PC-3 (cell line): Measurements from ENCODE around the gene C5orf58. TPM values are rescaled to one million over a fixed set of nuclear protein-coding genes. Genes with fewer than 3 reads are reported as not detected.

ENCODE experiments used
- ATAC-seq: fragments of 200-7000 bp; cut with Tn5 transposase; 2 replicates; pipeline ENCODE4 v1.9.1; 2020; ENCODE audit warnings: mild to moderate bottlenecking, moderate library complexity
- BruUV-seq: library from RNA; stranded (reverse); fragments of 400-500 nt; replicated peaks from 2 replicates; lab custom pipeline; 2021; lab: Mats Ljungman, UMichigan
- CTCF ChIA-PET: fragments of 300-600 bp; sonication (Branson Sonifier 250); formaldehyde crosslinking; loops from one replicate; lab custom pipeline; 2022; ENCODE audit warnings: antibody characterized with exemption; lab: Charles Lee
- POLR2A ChIA-PET: fragments of 300-600 bp; sonication (Branson Sonifier 250); formaldehyde crosslinking; loops from one replicate; lab custom pipeline; 2022; ENCODE audit warnings: antibody characterized with exemption; ENCODE audit not compliant: unreplicated experiment; lab: Charles Lee
- DNase-seq: peaks from one replicate; pipeline ENCODE4 v3.0.0-alpha.2; 2015
- H2AFZ ChIP-seq: fragments of 300-600 bp; sonication (generic); 2 replicates; pipeline ENCODE4 v1.6.0; 2016; ENCODE audit warnings: antibody characterized with exemption, low read length
- H3F3A ChIP-seq: fragments of 300-600 bp; sonication (generic); one replicate; pipeline ENCODE4 v1.6.0; 2017; ENCODE audit warnings: antibody characterized with exemption, low read length, control low read depth, mild to moderate bottlenecking; ENCODE audit not compliant: unreplicated experiment
- H3K27ac ChIP-seq: fragments of 300-600 bp; sonication (generic); 2 replicates; pipeline ENCODE4 v1.5.1; 2016; ENCODE audit warnings: mild to moderate bottlenecking, low read length
- H3K27me3 ChIP-seq: fragments of 300-600 bp; sonication (generic); 2 replicates; pipeline ENCODE4 v1.6.1; 2016; ENCODE audit warnings: low read length, mixed read lengths
- H3K36me3 ChIP-seq: fragments of 300-600 bp; sonication (generic); 2 replicates; pipeline ENCODE4 v1.6.1; 2016; ENCODE audit warnings: low read depth, mixed run types, low read length, mixed read lengths
- H3K4me1 ChIP-seq: fragments of 300-600 bp; sonication (generic); 2 replicates; pipeline ENCODE4 v1.5.1; 2016; ENCODE audit warnings: low read length; ENCODE audit not compliant: insufficient read depth
- H3K4me2 ChIP-seq: fragments of 300-600 bp; sonication (generic); 2 replicates; pipeline ENCODE4 v1.6.0; 2016; ENCODE audit warnings: low read length
- H3K4me3 ChIP-seq: fragments of 300-600 bp; sonication (generic); 2 replicates; pipeline ENCODE4 v1.5.1; 2016; ENCODE audit warnings: mild to moderate bottlenecking, low read length, mixed read lengths
- H3K79me2 ChIP-seq: fragments of 300-600 bp; sonication (generic); 2 replicates; pipeline ENCODE4 v1.6.1; 2017; ENCODE audit warnings: low read length, mixed read lengths
- H3K9ac ChIP-seq: fragments of 300-600 bp; sonication (generic); 2 replicates; pipeline ENCODE4 v1.6.0; 2016; ENCODE audit warnings: mild to moderate bottlenecking, low read length
- H3K9me2 ChIP-seq: fragments of 300-600 bp; sonication (generic); replicated peaks from 2 replicates; pipeline ENCODE4 v1.6.1; 2016; ENCODE audit warnings: mixed run types, low read length, mixed read lengths
- H3K9me3 ChIP-seq: fragments of 300-600 bp; sonication (generic); 2 replicates; pipeline ENCODE4 v1.6.1; 2016; ENCODE audit warnings: low read length, mixed read lengths
- H4K20me1 ChIP-seq: fragments of 300-600 bp; sonication (generic); 2 replicates; pipeline ENCODE4 v1.6.1; 2016; ENCODE audit warnings: low read length, mixed read lengths
- CTCF ChIP-seq: fragments of 300-600 bp; sonication (generic); conservative IDR thresholded peaks from 2 replicates; pipeline ENCODE4 v1.5.1; 2017; ENCODE audit warnings: antibody characterized with exemption, low read depth, mild to moderate bottlenecking, low read length
- EZH2 ChIP-seq: fragments of 300-600 bp; sonication (generic); IDR thresholded peaks from one replicate; pipeline ENCODE4 v1.6.1; 2017; ENCODE audit warnings: antibody characterized with exemption, mild to moderate bottlenecking, low read length; ENCODE audit not compliant: unreplicated experiment
- EZH2phosphoT487 ChIP-seq: fragments of 300-600 bp; sonication (generic); IDR thresholded peaks from 2 replicates; pipeline ENCODE4 v1.6.1; 2018; ENCODE audit warnings: mild to moderate bottlenecking, antibody characterized with exemption, low read length, borderline replicate concordance
- intact Hi-C: fragments of 100-400 bp; cut with micrococcal nuclease; formaldehyde crosslinking; loops from 2 replicates; pipeline ENCODE4 v1.9.0; 2023
- total RNA-seq: library from RNA; depleted of rRNA; stranded (reverse); fragments of >200 nt; gene quantifications from 2 replicates; pipeline ENCODE4 v1.2.3, GENCODE V29; 2014

The C5orf58 gene
- total RNA-seq, 1 experiment from 2014 or later, result not detected

- Histone ChIP-seq H3K79me2 (no peaks in the 10 kb centered on the region), H3K4me3 (peak overlapping the region; percentile 35), H3F3A (no peaks in the 10 kb centered on the region), H3K27ac (no peak overlapping the region), H3K9me3 (no peaks in the 10 kb centered on the region), H2AFZ (peak overlapping the region; percentile 72), H3K27me3 (peaks cover 43% of the 10 kb centered on the region), H3K4me1 (no peaks in the 10 kb centered on the region), H3K9ac (no peak overlapping the region), H4K20me1 (no peaks in the 10 kb centered on the region), H3K9me2 (no peaks in the 10 kb centered on the region), H3K4me2 (peak overlapping the region; percentile 71), H3K36me3 (no peaks in the 10 kb centered on the region)
- TF ChIP-seq CTCF, result peak; percentile 76
- no peak for TF ChIP-seq EZH2
- TF ChIP-seq EZH2phosphoT487, result no peak
- intact Hi-C loops, result loop anchor here (1.0 kb wide), 1 partner anchor 153 kb away; no protein-coding TSS in a partner anchor
- DNase-seq, result peak; percentile 65
- ChIA-PET POLR2A (no interaction called here), CTCF (no interaction called here)
- peak; percentile 86 for ATAC-seq
- no TSS peak for BruUV-seq
These were observed 34.8 kb downstream of the C5orf58 start for GRCh38 chr5:170267431-170268152.

GRCh38 chr5:170268153-170268689 lies 35.4 kb downstream of the C5orf58 start:
- H3K79me2 ChIP-seq, result no peaks in the 10 kb centered on the region
- H3K27ac ChIP-seq, result no peak overlapping the region
- no peaks in the 10 kb centered on the region for H4K20me1 ChIP-seq
- intact Hi-C loops, result loop anchor here (1.0 kb wide), 1 partner anchor 152 kb away; no protein-coding TSS in a partner anchor
- peak overlapping the region; percentile 35 for H3K4me3 ChIP-seq
- H3K9me3 ChIP-seq, result no peaks in the 10 kb centered on the region
- peak overlapping the region; percentile 71 for H3K4me2 ChIP-seq
- BruUV-seq, result no TSS peak
- POLR2A ChIA-PET, result no interaction called here
- no peaks in the 10 kb centered on the region for H3K9me2 ChIP-seq
- no peaks in the 10 kb centered on the region for H3K36me3 ChIP-seq
- CTCF ChIA-PET, result no interaction called here
- H3F3A ChIP-seq, result no peaks in the 10 kb centered on the region
- H3K4me1 ChIP-seq, result no peaks in the 10 kb centered on the region
- H3K9ac ChIP-seq, result no peak overlapping the region
- ATAC-seq (no peak), DNase-seq (no peak)
- no peak for TF ChIP-seq EZH2
- no peak for TF ChIP-seq EZH2phosphoT487
- no peak; the same call in 1 of the 2 replicates for TF ChIP-seq CTCF
- H2AFZ ChIP-seq, result peak overlapping the region; percentile 72
- H3K27me3 ChIP-seq, result peaks cover 37% of the 10 kb centered on the region

- no peak overlapping the region for H3K4me3 ChIP-seq
- ChIA-PET POLR2A (no interaction called here), CTCF (no interaction called here)
- no peaks in the 10 kb centered on the region for H4K20me1 ChIP-seq
- H3K4me2 ChIP-seq, result no peak overlapping the region
- H3K9me3 ChIP-seq, result no peaks in the 10 kb centered on the region
- no peak overlapping the region for H3K27ac ChIP-seq
- H3K4me1 ChIP-seq, result no peaks in the 10 kb centered on the region
- H3K36me3 ChIP-seq, result no peaks in the 10 kb centered on the region
- no peak overlapping the region for H3K9ac ChIP-seq
- DNase-seq (no peak), ATAC-seq (no peak)
- no peaks in the 10 kb centered on the region for H3K9me2 ChIP-seq
- no peaks in the 10 kb centered on the region for H3F3A ChIP-seq
- peaks cover 30% of the 10 kb centered on the region for H3K27me3 ChIP-seq
- H2AFZ ChIP-seq, result no peak overlapping the region
- BruUV-seq, result no TSS peak
- intact Hi-C loops, result loop anchor here (1.0 kb wide), 1 partner anchor 151 kb away; no protein-coding TSS in a partner anchor
- no peaks in the 10 kb centered on the region for H3K79me2 ChIP-seq
- TF ChIP-seq EZH2phosphoT487 (no peak), EZH2 (no peak), CTCF (no peak)
These were observed 36.1 kb downstream of the C5orf58 start for GRCh38 chr5:170268884-170269283.
